ENCODE results near the gene IL10RB. TPM values are rescaled to one million over a fixed set of nuclear protein-coding genes. Genes with fewer than 3 reads are reported as not detected.
A peak's percentile ranks its signal among the peaks of the same experiment; 100 is the strongest.

IL10RB gene
- total and polyA plus RNA-seq, 10 of the 15 experiments (the other 5 are each of a cell fraction or from before 2014, with no cell fraction given) = 15.0 to 55.1 (median 34.9) TPM

- TF ChIP-seq SMC3 (IDR thresholded peaks at IDR 0.05; ENCODE audit: borderline replicate concordance, low read length) (no peak), SUPT20H (IDR thresholded peaks at IDR 0.05; ENCODE audit: borderline replicate concordance, control insufficient read depth, low read depth, low read length) (no peak), MTA3 (IDR thresholded peaks at IDR 0.05; ENCODE audit: borderline replicate concordance, low read length) (peak; percentile 3; the same call in 1 of the 2 replicates), E2F8 (IDR thresholded peaks at IDR 0.05; ENCODE audit: low read depth, partially characterized antibody) (no peak), GATAD2B (conservative IDR thresholded peaks at IDR 0.05; ENCODE audit: low read depth) (peak; percentile 88), ZNF622 (IDR thresholded peaks at IDR 0.05) (no peak), MYC (IDR thresholded peaks at IDR 0.05; ENCODE audit: insufficient read depth, insufficient read length, insufficient replicate concordance, low read length, severe bottlenecking) (no peak), POLR2AphosphoS5 (IDR thresholded peaks at IDR 0.05; ENCODE audit: low read length) (peak; percentile 85; the same call in 1 of the 2 replicates), POLR2A (IDR thresholded peaks at IDR 0.05; ENCODE audit: low read depth, low read length) (peak; percentile 88), STAT1 (conservative IDR thresholded peaks at IDR 0.05) (no peak), ATF7 (IDR thresholded peaks at IDR 0.05; ENCODE audit: low read depth) (0 out of 2 replicates have a peak, but pooled peaks have one; percentile 6), PAX5 (IDR thresholded peaks at IDR 0.05; ENCODE audit: borderline replicate concordance, low read depth, low read length) (no peak), GABPA (IDR thresholded peaks at IDR 0.05; ENCODE audit: low read depth) (0 out of 2 replicates have a peak, but pooled peaks have one; percentile 8), ZNF217 (IDR thresholded peaks at IDR 0.05) (no peak), SRF (IDR thresholded peaks at IDR 0.05; ENCODE audit: low read depth in 2 of 2, low read length in 2 of 2) (0 out of 4 replicates have a peak, but pooled peaks of 1 of the 2 experiments have one; percentile 8), JUND (IDR thresholded peaks at IDR 0.05; ENCODE audit: low read depth, low read length) (no peak), SKIL (IDR thresholded peaks at IDR 0.05; ENCODE audit: low read depth, poor library complexity, severe bottlenecking) (peak; percentile 8), KLF5 (IDR thresholded peaks at IDR 0.05; ENCODE audit: partially characterized antibody) (no peak), PML (IDR thresholded peaks at IDR 0.05; ENCODE audit: low read length) (peak; percentile 56; the same call in 1 of the 2 replicates), CHD1 (IDR thresholded peaks at IDR 0.05; ENCODE audit: low read depth, low read length) (no peak), STAT3 (IDR thresholded peaks at IDR 0.05; ENCODE audit: low read depth, low read length) (no peak), BACH1 (IDR thresholded peaks at IDR 0.05; ENCODE audit: borderline replicate concordance) (peak; percentile 68), MTA2 (IDR thresholded peaks at IDR 0.05; ENCODE audit: low read depth) (no peak), CREB1 (IDR thresholded peaks at IDR 0.05; ENCODE audit: low read depth) (0 out of 2 replicates have a peak, but pooled peaks have one; percentile 3), RFX5 (IDR thresholded peaks at IDR 0.05; ENCODE audit: low read depth, low read length) (no peak)
Measured at GRCh38 chr21:33266050-33266788, at the start of gene IL10RB (continued).
